NCI-H1105 (cell line): Measurements from ENCODE around the gene CES4A.

Source experiments
- DNase-seq: peaks from one replicate; lab custom pipeline; 2025; lab: John Stamatoyannopoulos, UW

Gene CES4A

GRCh38 chr16:67053767-67054334 lies 65.5 kb downstream of the CES4A start:
- DNase-seq: no peak

GRCh38 chr16:67054901-67055300 lies 66.5 kb downstream of the CES4A start:
- DNase-seq: no peak

- DNase-seq: no peak
Measured at GRCh38 chr16:67055712-67056487, 67.5 kb downstream of the CES4A start.
